CD4-positive, alpha-beta T cell treated with Interferon alpha-2 for 1 hour (primary cell): ENCODE measurements around the gene KRT39.

Experiments
- DNase-seq, 2 donors: peaks; one replicate each; pipeline ENCODE4 v3.0.0-alpha.2; 2020 to 2022

KRT39 gene

GRCh38 chr17:40978575-40979151 is 11.9 kb upstream of the KRT39 start:
- DNase-seq = no peak

- no peak for DNase-seq
Measured at GRCh38 chr17:40975516-40975915, 8.8 kb upstream of the KRT39 start.

- no peak for DNase-seq
Measured at GRCh38 chr17:40974366-40974765, 7.6 kb upstream of the KRT39 start.

GRCh38 chr17:40967582-40967981 is 834 bp upstream of the KRT39 start:
- no peak for DNase-seq

GRCh38 chr17:40963838-40964237 is 2.9 kb downstream of the KRT39 start:
- DNase-seq = peak in 1 of 2 donors; percentile 31

- no peak for DNase-seq
Measured at GRCh38 chr17:40962059-40962561, 4.6 kb downstream of the KRT39 start.

- DNase-seq = no peak
Measured at GRCh38 chr17:40961591-40961990, 5.2 kb downstream of the KRT39 start.

GRCh38 chr17:40960144-40960543 is 6.6 kb downstream of the KRT39 start:
- DNase-seq = no peak

- no peak for DNase-seq
Measured at GRCh38 chr17:40958086-40958953, 8.4 kb downstream of the KRT39 start.

- DNase-seq = no peak
Measured at GRCh38 chr17:40956401-40957254, 10.1 kb downstream of the KRT39 start.

GRCh38 chr17:40953881-40954280 is 12.9 kb downstream of the KRT39 start:
- no peak for DNase-seq

- no peak for DNase-seq
Measured at GRCh38 chr17:40952661-40953060, 14.1 kb downstream of the KRT39 start.

GRCh38 chr17:40952154-40952553 is 14.6 kb downstream of the KRT39 start:
- DNase-seq = no peak

- no peak for DNase-seq
Measured at GRCh38 chr17:40951011-40951622, 15.6 kb downstream of the KRT39 start.

GRCh38 chr17:40950176-40950575 is 16.6 kb downstream of the KRT39 start:
- DNase-seq = no peak

GRCh38 chr17:40949418-40949817 is 17.3 kb downstream of the KRT39 start:
- no peak for DNase-seq

- DNase-seq = no peak
Measured at GRCh38 chr17:40947929-40948328, 18.8 kb downstream of the KRT39 start.

GRCh38 chr17:40945414-40945813 is 21.3 kb downstream of the KRT39 start:
- no peak for DNase-seq

- DNase-seq = no peak
Measured at GRCh38 chr17:40944531-40944930, 22.2 kb downstream of the KRT39 start.

- DNase-seq = no peak
Measured at GRCh38 chr17:40942553-40942952, 24.2 kb downstream of the KRT39 start.

GRCh38 chr17:40940266-40940665 is 26.5 kb downstream of the KRT39 start:
- no peak for DNase-seq

GRCh38 chr17:40938981-40939380 is 27.8 kb downstream of the KRT39 start:
- no peak for DNase-seq

- no peak for DNase-seq
Measured at GRCh38 chr17:40937384-40937819, 29.3 kb downstream of the KRT39 start, which contains the start of gene KRT23. Gene KRT23 (minus strand): TSS chr17:40937646. CDS start chr17:40936603, 1,043 bp downstream.
